ACC112 (cell line): Measurements from ENCODE around the gene DPF3.

ENCODE experiments used
- H2AFZ ChIP-seq: fragments of 200-600 bp; sonication (generic); one replicate; pipeline ENCODE4 v1.6.0; 2017; ENCODE audit warnings: antibody characterized with exemption, low read length; ENCODE audit not compliant: unreplicated experiment
- H3K27ac ChIP-seq: fragments of 200-600 bp; sonication (generic); 2 replicates; pipeline ENCODE4 v1.5.1; 2014; ENCODE audit warnings: low read depth, mild to moderate bottlenecking, antibody characterized with exemption, low read length, moderate library complexity
- H3K27me3 ChIP-seq: fragments of 200-600 bp; sonication (generic); 2 replicates; pipeline ENCODE4 v1.6.1; 2014; ENCODE audit warnings: mild to moderate bottlenecking, antibody characterized with exemption, low read length, moderate library complexity, mixed read lengths; ENCODE audit not compliant: insufficient read depth
- H3K36me3 ChIP-seq: fragments of 200-600 bp; sonication (generic); 2 replicates; pipeline ENCODE4 v1.6.1; 2016; ENCODE audit warnings: mild to moderate bottlenecking, antibody characterized with exemption, low read length, moderate library complexity, mixed read lengths; ENCODE audit not compliant: insufficient read depth
- H3K4me1 ChIP-seq: fragments of 200-600 bp; sonication (generic); one replicate; pipeline ENCODE4 v1.6.1; 2016; ENCODE audit warnings: low read length, mixed read lengths; ENCODE audit not compliant: insufficient read depth, unreplicated experiment, control insufficient read depth
- H3K4me3 ChIP-seq: fragments of 200-600 bp; sonication (generic); 2 replicates; pipeline ENCODE4 v1.5.1; 2014; ENCODE audit warnings: mild to moderate bottlenecking, low read depth, low read length
- H3K79me2 ChIP-seq: fragments of 200-600 bp; sonication (generic); one replicate; pipeline ENCODE4 v1.6.0; 2016; ENCODE audit warnings: low read length; ENCODE audit not compliant: control insufficient read depth, unreplicated experiment, insufficient read depth

Gene DPF3

GRCh38 chr14:72845196-72845595 lies 48.7 kb downstream of the DPF3 start:
- Histone ChIP-seq H3K36me3 (no peaks in the 10 kb centered on the region), H3K4me1 (no peaks in the 10 kb centered on the region), H2AFZ (no peak overlapping the region), H3K27ac (no peak overlapping the region), H3K79me2 (no peaks in the 10 kb centered on the region), H3K4me3 (no peak overlapping the region), H3K27me3 (no peaks in the 10 kb centered on the region)

- Histone ChIP-seq H3K79me2 (no peaks in the 10 kb centered on the region), H3K36me3 (no peaks in the 10 kb centered on the region), H3K4me1 (no peaks in the 10 kb centered on the region), H2AFZ (no peak overlapping the region), H3K4me3 (no peak overlapping the region), H3K27ac (no peak overlapping the region), H3K27me3 (no peaks in the 10 kb centered on the region)
Measured at GRCh38 chr14:72844524-72844923, 49.4 kb downstream of the DPF3 start.

GRCh38 chr14:72839753-72840607 lies 53.9 kb downstream of the DPF3 start:
- Histone ChIP-seq H3K4me3 (no peak overlapping the region), H3K27ac (no peak overlapping the region), H3K79me2 (no peaks in the 10 kb centered on the region), H3K27me3 (no peaks in the 10 kb centered on the region), H2AFZ (no peak overlapping the region), H3K4me1 (no peaks in the 10 kb centered on the region), H3K36me3 (no peaks in the 10 kb centered on the region)

GRCh38 chr14:72839351-72839750 lies 54.5 kb downstream of the DPF3 start:
- no peaks in the 10 kb centered on the region for H3K4me1 ChIP-seq
- no peaks in the 10 kb centered on the region for H3K27me3 ChIP-seq
- no peaks in the 10 kb centered on the region for H3K36me3 ChIP-seq
- no peak overlapping the region for H3K4me3 ChIP-seq
- H3K27ac ChIP-seq, result no peak overlapping the region
- no peaks in the 10 kb centered on the region for H3K79me2 ChIP-seq
- H2AFZ ChIP-seq, result no peak overlapping the region

- Histone ChIP-seq H2AFZ (no peak overlapping the region), H3K27ac (no peak overlapping the region), H3K4me1 (no peaks in the 10 kb centered on the region), H3K27me3 (no peaks in the 10 kb centered on the region), H3K4me3 (no peak overlapping the region), H3K79me2 (no peaks in the 10 kb centered on the region), H3K36me3 (no peaks in the 10 kb centered on the region)
Measured at GRCh38 chr14:72836085-72836484, 57.8 kb downstream of the DPF3 start.

GRCh38 chr14:72833174-72833573 lies 60.7 kb downstream of the DPF3 start:
- no peak overlapping the region for H2AFZ ChIP-seq
- no peaks in the 10 kb centered on the region for H3K27me3 ChIP-seq
- no peaks in the 10 kb centered on the region for H3K4me1 ChIP-seq
- H3K79me2 ChIP-seq, result no peaks in the 10 kb centered on the region
- H3K27ac ChIP-seq, result no peak overlapping the region
- H3K36me3 ChIP-seq, result no peaks in the 10 kb centered on the region
- H3K4me3 ChIP-seq, result no peak overlapping the region

- no peak overlapping the region for H2AFZ ChIP-seq
- H3K36me3 ChIP-seq, result no peaks in the 10 kb centered on the region
- H3K4me1 ChIP-seq, result no peaks in the 10 kb centered on the region
- H3K27ac ChIP-seq, result no peak overlapping the region
- H3K79me2 ChIP-seq, result no peaks in the 10 kb centered on the region
- no peaks in the 10 kb centered on the region for H3K27me3 ChIP-seq
- no peak overlapping the region for H3K4me3 ChIP-seq
Measured at GRCh38 chr14:72830786-72831594, 62.9 kb downstream of the DPF3 start.

- H3K36me3 ChIP-seq, result no peaks in the 10 kb centered on the region
- H3K4me1 ChIP-seq, result no peaks in the 10 kb centered on the region
- no peak overlapping the region for H3K4me3 ChIP-seq
- no peak overlapping the region for H2AFZ ChIP-seq
- H3K27me3 ChIP-seq, result no peaks in the 10 kb centered on the region
- H3K27ac ChIP-seq, result no peak overlapping the region
- H3K79me2 ChIP-seq, result no peaks in the 10 kb centered on the region
Measured at GRCh38 chr14:72830356-72830755, 63.5 kb downstream of the DPF3 start.

- no peaks in the 10 kb centered on the region for H3K27me3 ChIP-seq
- H3K27ac ChIP-seq, result no peak overlapping the region
- H3K4me3 ChIP-seq, result no peak overlapping the region
- H3K4me1 ChIP-seq, result no peaks in the 10 kb centered on the region
- H2AFZ ChIP-seq, result no peak overlapping the region
- no peaks in the 10 kb centered on the region for H3K36me3 ChIP-seq
- H3K79me2 ChIP-seq, result no peaks in the 10 kb centered on the region
Measured at GRCh38 chr14:72828604-72829003, 65.3 kb downstream of the DPF3 start.

GRCh38 chr14:72826039-72826438 lies 67.9 kb downstream of the DPF3 start:
- Histone ChIP-seq H2AFZ (no peak overlapping the region), H3K27me3 (no peaks in the 10 kb centered on the region), H3K4me3 (no peak overlapping the region)

GRCh38 chr14:72825486-72825885 lies 68.4 kb downstream of the DPF3 start:
- no peaks in the 10 kb centered on the region for H3K36me3 ChIP-seq
- no peak overlapping the region for H3K27ac ChIP-seq
- H2AFZ ChIP-seq, result no peak overlapping the region
- H3K79me2 ChIP-seq, result no peaks in the 10 kb centered on the region
- H3K27me3 ChIP-seq, result no peaks in the 10 kb centered on the region
- H3K4me1 ChIP-seq, result no peaks in the 10 kb centered on the region
- H3K4me3 ChIP-seq, result no peak overlapping the region

More at GRCh38 chr14:72826039-72826438, 67.9 kb downstream of the DPF3 start:
- Histone ChIP-seq H3K79me2 (no peaks in the 10 kb centered on the region), H3K36me3 (no peaks in the 10 kb centered on the region), H3K4me1 (no peaks in the 10 kb centered on the region), H3K27ac (no peak overlapping the region)
